Psoas muscle (tissue), 8 donors: ENCODE data around the gene RGS17. TPM values are rescaled to one million over a fixed set of nuclear protein-coding genes. Genes with fewer than 3 reads are reported as not detected.

ENCODE experiments used
- ATAC-seq, 4 donors: fragments of 200-7000 bp; cut with Tn5 transposase; one replicate each; pipeline ENCODE4 v1.9.1; 2020; ENCODE audit warnings: moderate library complexity in 3 of 4, mild to moderate bottlenecking in 2 of 4
- DNase-seq, 2 donors: peaks; one replicate each; pipeline ENCODE4 v3.0.0-alpha.2; 2020
- H3K27ac ChIP-seq: fragments of 200-600 bp; one replicate; pipeline ENCODE4 v1.8.0; 2022
- H3K27me3 ChIP-seq, 3 donors: fragments of 200-600 bp in 1 of 3; one replicate each; pipeline versions ENCODE4 v1.6.1 to v1.8.0; 2013 to 2022; ENCODE audit warnings: low read length in 2 of 3, mild to moderate bottlenecking in 2 of 3, moderate library complexity in 1 of 3; ENCODE audit not compliant: insufficient read depth in 3 of 3
- H3K36me3 ChIP-seq, 2 donors: fragments of 200-600 bp in 1 of 2; one replicate each; pipeline versions ENCODE4 v1.6.1 to v1.8.0; 2013 to 2022; ENCODE audit warnings: low read depth in 1 of 2, mild to moderate bottlenecking in 1 of 2, moderate library complexity in 1 of 2; ENCODE audit not compliant: insufficient read depth in 1 of 2
- H3K4me1 ChIP-seq: fragments of 200-600 bp; one replicate; pipeline ENCODE4 v1.8.0; 2022
- H3K4me3 ChIP-seq: fragments of 200-600 bp; one replicate; pipeline ENCODE4 v1.8.0; 2022; ENCODE audit warnings: mild to moderate bottlenecking
- H3K9me3 ChIP-seq: fragments of 200-600 bp; one replicate; pipeline ENCODE4 v1.8.0; 2022
- WGBS, 3 donors: extraction: QIAGEN DNeasy Blood & Tissue Kit; methylation state at CpG; one replicate each; pipeline versions ENCODE4 v1.1.6 to v1.1.7; 2013; 5-methylcytosine and 5-hydroxymethylcytosine counted together
- intact Hi-C, 2 donors: fragments of 100-400 bp; cut with DNase I; formaldehyde crosslinking; loops; one replicate each; pipeline versions ENCODE4 v1.11.0 to v1.14.2; 2022
- polyA plus RNA-seq, 3 donors: library from polyadenylated mRNA; stranded (reverse); fragments of 200-250 nt; gene quantifications; one replicate each; pipeline ENCODE4 v1.2.3, GENCODE V29; 2013
- total RNA-seq, 4 donors: library from RNA; stranded (reverse); fragmentation: NEBNext Ultra II Directional in 2 of 4; extraction: Animal tissue kit (Norgen Biotek cat#: 25700) in 2 of 4; gene quantifications; one replicate each; pipeline versions ENCODE4 v1.2.1 to v1.2.4, GENCODE V29; 2021 to 2023
- TF ChIP-seq, protein P1 (sequence below): fragments of 200-600 bp; IDR thresholded peaks from one replicate; pipeline ENCODE4 v1.8.0; 2022; ENCODE audit warnings: antibody characterized with exemption
- donor health status: healthy with polysubstance abuse.
- donor health status: DM: no; HTN: no; CAD: no; lungs with moderate emphysema.
- donor health status: Bipolar disorder and iron deficiency.
- donor health status: healthy.
- donor health status: DM: yes; HTN: yes; CAD: no.
- donor health status: DM: no; HTN: no; CAD: no.
- donor health status: DM: no; HTN: no; CAD: no.
- donor health status: DM: yes; HTN: yes; CAD: no.

RGS17 gene
- total and polyA plus RNA-seq, 7 donors: 0.01 to 0.27 (median 0.15) TPM; not detected in 3

- no peak for ATAC-seq
- intact Hi-C loops: no loop called here
- DNase-seq: no peak
- Histone ChIP-seq H3K27me3 (no peaks in the 10 kb centered on the region), H3K9me3 (no peaks in the 10 kb centered on the region), H3K4me1 (peaks cover 5% of the 10 kb centered on the region), H3K36me3 (no peaks in the 10 kb centered on the region), H3K27ac (no peak overlapping the region), H3K4me3 (no peak overlapping the region)
- TF ChIP-seq, protein P1, sequence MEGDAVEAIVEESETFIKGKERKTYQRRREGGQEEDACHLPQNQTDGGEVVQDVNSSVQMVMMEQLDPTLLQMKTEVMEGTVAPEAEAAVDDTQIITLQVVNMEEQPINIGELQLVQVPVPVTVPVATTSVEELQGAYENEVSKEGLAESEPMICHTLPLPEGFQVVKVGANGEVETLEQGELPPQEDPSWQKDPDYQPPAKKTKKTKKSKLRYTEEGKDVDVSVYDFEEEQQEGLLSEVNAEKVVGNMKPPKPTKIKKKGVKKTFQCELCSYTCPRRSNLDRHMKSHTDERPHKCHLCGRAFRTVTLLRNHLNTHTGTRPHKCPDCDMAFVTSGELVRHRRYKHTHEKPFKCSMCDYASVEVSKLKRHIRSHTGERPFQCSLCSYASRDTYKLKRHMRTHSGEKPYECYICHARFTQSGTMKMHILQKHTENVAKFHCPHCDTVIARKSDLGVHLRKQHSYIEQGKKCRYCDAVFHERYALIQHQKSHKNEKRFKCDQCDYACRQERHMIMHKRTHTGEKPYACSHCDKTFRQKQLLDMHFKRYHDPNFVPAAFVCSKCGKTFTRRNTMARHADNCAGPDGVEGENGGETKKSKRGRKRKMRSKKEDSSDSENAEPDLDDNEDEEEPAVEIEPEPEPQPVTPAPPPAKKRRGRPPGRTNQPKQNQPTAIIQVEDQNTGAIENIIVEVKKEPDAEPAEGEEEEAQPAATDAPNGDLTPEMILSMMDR: no peak
Measured at GRCh38 chr6:153108315-153108714, 22.8 kb downstream of the RGS17 start.

DNA sequence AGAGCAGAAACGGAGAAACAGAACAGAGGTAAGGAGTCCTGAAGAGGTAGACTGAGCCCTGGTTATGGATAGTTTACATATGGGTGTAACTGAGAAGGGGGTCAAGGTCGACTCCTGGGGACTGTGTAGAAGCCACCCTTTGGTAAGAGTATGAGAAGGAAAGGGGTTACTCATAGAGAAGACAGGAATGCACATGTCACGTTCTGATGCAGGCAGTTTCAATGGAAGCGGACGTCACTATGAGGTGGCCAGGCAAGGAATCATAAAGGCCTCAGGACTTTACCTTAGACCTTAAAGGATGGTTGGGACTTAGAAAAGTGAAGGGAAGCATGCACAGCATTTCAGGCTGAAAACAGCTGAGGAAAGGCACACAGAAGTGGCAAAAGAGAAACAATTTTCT is 25.1 kb downstream of the RGS17 start:
- no peak for ATAC-seq
- intact Hi-C loops: no loop called here
- Histone ChIP-seq H3K4me3 (no peak overlapping the region), H3K36me3 (no peaks in the 10 kb centered on the region), H3K9me3 (no peaks in the 10 kb centered on the region), H3K27me3 (no peaks in the 10 kb centered on the region), H3K4me1 (peaks cover 5% of the 10 kb centered on the region), H3K27ac (no peak overlapping the region)
- TF ChIP-seq, protein P1: no peak
- no peak for DNase-seq
- 78 to 87% (median 87%) methylated on average over 5 of the region's 5 CpGs for WGBS, 3 donors

GRCh38 chr6:153104220-153104619 is 26.9 kb downstream of the RGS17 start:
- no peak for DNase-seq
- Histone ChIP-seq H3K27me3 (peaks cover 0 to 6% (median 0%) of the 10 kb centered on the region in 3 donors), H3K36me3 (no peaks in the 10 kb centered on the region), H3K9me3 (no peaks in the 10 kb centered on the region), H3K27ac (no peak overlapping the region), H3K4me3 (no peak overlapping the region), H3K4me1 (peaks cover 5% of the 10 kb centered on the region)
- TF ChIP-seq, protein P1: no peak
- peak in 2 of 4 donors; percentile 64 to 85 for ATAC-seq
- 46 to 64% (median 49%) methylated on average over 4 of the region's 4 CpGs for WGBS, 3 donors
- intact Hi-C loops: no loop called here

DNA sequence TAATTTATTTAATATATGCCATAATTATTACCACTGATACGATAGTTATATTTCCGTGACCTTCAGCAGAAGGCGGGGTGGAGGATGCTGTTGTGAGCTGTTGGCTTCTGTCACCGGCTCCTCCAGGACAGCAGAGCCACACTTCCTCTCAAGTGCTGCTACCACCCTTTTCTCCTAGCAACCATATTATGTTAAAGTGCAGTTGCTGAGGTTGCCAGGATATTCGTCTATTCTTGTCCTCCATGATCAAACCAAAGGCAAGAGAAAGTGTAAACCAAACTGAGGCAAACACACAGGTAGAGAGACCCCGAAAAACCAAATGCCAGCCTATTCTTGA is 27.8 kb downstream of the RGS17 start:
- Histone ChIP-seq H3K27me3 (peaks cover 0 to 6% (median 0%) of the 10 kb centered on the region in 3 donors), H3K4me3 (no peak overlapping the region), H3K36me3 (no peaks in the 10 kb centered on the region), H3K4me1 (peaks cover 5% of the 10 kb centered on the region), H3K27ac (no peak overlapping the region), H3K9me3 (no peaks in the 10 kb centered on the region)
- DNase-seq (no peak), ATAC-seq (no peak)
- TF ChIP-seq, protein P1: no peak
- intact Hi-C loops: no loop called here
- 76 to 80% (median 79%) methylated on average over 6 of the region's 6 CpGs for WGBS, 3 donors

DNA sequence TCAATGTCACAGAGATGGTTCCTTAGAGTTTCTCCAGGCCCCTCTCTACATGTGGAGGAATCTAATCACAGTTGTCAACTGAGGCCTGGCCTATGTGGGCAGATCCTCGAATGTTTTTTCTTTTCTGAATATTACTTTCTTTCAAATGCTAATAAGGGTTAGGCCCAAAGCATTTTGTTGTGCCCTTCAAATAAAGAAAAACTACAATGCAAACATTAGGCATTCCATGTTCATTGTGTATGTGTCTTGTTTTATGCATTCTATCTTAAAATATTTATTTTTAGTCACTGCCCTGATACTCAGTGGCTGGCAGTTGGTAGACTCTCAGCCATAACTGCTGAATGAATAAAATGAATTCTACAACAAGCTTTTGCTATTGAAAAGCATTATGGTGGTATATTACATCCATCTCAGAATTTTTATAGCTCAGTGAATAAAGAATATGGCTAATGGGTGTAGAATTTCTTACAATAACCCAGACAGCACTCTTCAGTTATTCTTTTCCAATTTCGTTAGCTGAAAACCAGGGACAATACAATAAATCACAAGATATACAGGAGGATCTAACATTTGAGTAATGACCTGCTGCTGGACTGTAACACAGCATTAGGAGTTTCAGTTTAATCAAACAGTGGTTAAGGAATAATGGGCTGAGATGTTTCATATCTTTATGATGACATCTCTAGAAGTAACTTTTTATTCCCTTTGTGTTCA is 28.3 kb downstream of the RGS17 start:
- intact Hi-C loops: no loop called here

More for the DNA sequence above, 28.3 kb downstream of the RGS17 start:
- peaks cover 0 to 6% (median 0%) of the 10 kb centered on the region in 3 donors for H3K27me3 ChIP-seq
- H3K27ac ChIP-seq: no peak overlapping the region
- ATAC-seq (no peak), DNase-seq (no peak)
- no peaks in the 10 kb centered on the region for H3K36me3 ChIP-seq
- TF ChIP-seq, protein P1: no peak
- H3K9me3 ChIP-seq: no peaks in the 10 kb centered on the region
- peaks cover 5% of the 10 kb centered on the region for H3K4me1 ChIP-seq
- whole genome bisulfite sequencing, 3 donors: 77 to 81% (median 80%) methylated on average over 2 of the region's 2 CpGs
- no peak overlapping the region for H3K4me3 ChIP-seq
